Suprapubic skin (tissue), 4 donors: ENCODE measurements around the gene NKAIN2. TPM values are rescaled to one million over a fixed set of nuclear protein-coding genes. Genes with fewer than 3 reads are reported as not detected.

Source experiments
- DNase-seq, 2 donors: peaks; one replicate each; pipeline ENCODE4 v3.0.0-alpha.2; 2019; ENCODE audit warnings: low spot score in 2 of 2
- H3K27ac ChIP-seq: fragments of 200-600 bp; sonication (generic); one replicate; pipeline ENCODE4 v1.5.1; 2019
- H3K27me3 ChIP-seq: fragments of 200-600 bp; sonication (generic); one replicate; pipeline ENCODE4 v1.5.1; 2019
- H3K36me3 ChIP-seq: fragments of 200-600 bp; sonication (generic); one replicate; pipeline ENCODE4 v1.5.1; 2019
- H3K4me1 ChIP-seq: fragments of 200-600 bp; sonication (generic); one replicate; pipeline ENCODE4 v1.5.1; 2019
- H3K4me3 ChIP-seq: fragments of 200-600 bp; sonication (generic); one replicate; pipeline ENCODE4 v1.5.1; 2019; ENCODE audit warnings: mild to moderate bottlenecking
- H3K9me3 ChIP-seq: fragments of 200-600 bp; sonication (generic); one replicate; pipeline ENCODE4 v1.5.1; 2019
- CTCF ChIP-seq, 2 donors: fragments of 200-600 bp in 1 of 2; fragments of 450-650 bp in 1 of 2; sonication (generic) in 1 of 2; IDR thresholded peaks; one replicate each; pipeline ENCODE4 v1.5.1; 2016 to 2019; ENCODE audit warnings: antibody characterized with exemption in 2 of 2, mild to moderate bottlenecking in 1 of 2, moderate library complexity in 1 of 2
- EP300 ChIP-seq: sonication (generic); formaldehyde crosslinking; IDR thresholded peaks from one replicate; pipeline ENCODE4 v1.6.1; 2017; ENCODE audit warnings: antibody characterized with exemption
- POLR2A ChIP-seq, 2 donors: fragments of 450-650 bp; IDR thresholded peaks; one replicate each; pipeline ENCODE4 v1.6.1; 2017; ENCODE audit warnings: antibody characterized with exemption in 2 of 2, mild to moderate bottlenecking in 2 of 2, moderate library complexity in 2 of 2
- POLR2AphosphoS5 ChIP-seq, 3 donors: sonication (generic); formaldehyde crosslinking; IDR thresholded peaks; one replicate each; pipeline ENCODE4 v1.6.1; 2017; ENCODE audit warnings: antibody characterized with exemption in 3 of 3
- WGBS: methylation state at CpG from one replicate; pipeline ENCODE4 v1.1.5; 2018; 5-methylcytosine and 5-hydroxymethylcytosine counted together
- total RNA-seq, 4 donors: library from RNA; depleted of rRNA; stranded (reverse); fragments of >200 nt; gene quantifications; one replicate each; pipeline ENCODE4 v1.1.0, GENCODE V29; 2016

Gene NKAIN2
- total RNA-seq, 4 donors from 2014 or later, result 0.40 TPM; not detected in 3

GRCh38 chr6:124495665-124496190, 692.1 kb downstream of the NKAIN2 start:
- H3K36me3 ChIP-seq, result no peaks in the 10 kb centered on the region
- DNase-seq, result no peak
- H3K4me3 ChIP-seq, result no peak overlapping the region
- H3K4me1 ChIP-seq, result no peaks in the 10 kb centered on the region
- 53% methylated on average over 2 of the region's 2 CpGs for WGBS
- H3K27ac ChIP-seq, result no peak overlapping the region
- no peaks in the 10 kb centered on the region for H3K27me3 ChIP-seq
- TF ChIP-seq POLR2AphosphoS5 (IDR thresholded peaks at IDR 0.05) (no peak), EP300 (no peak), CTCF (IDR thresholded peaks at IDR 0.05) (no peak), POLR2A (IDR thresholded peaks at IDR 0.05) (no peak)
- H3K9me3 ChIP-seq, result no peaks in the 10 kb centered on the region

GRCh38 chr6:124496334-124496733, 692.7 kb downstream of the NKAIN2 start:
- WGBS, result 91% methylated on average over 1 of the region's 1 CpG
- no peak for DNase-seq

GRCh38 chr6:124512431-124512830, 708.8 kb downstream of the NKAIN2 start:
- Histone ChIP-seq H3K36me3 (no peaks in the 10 kb centered on the region), H3K27me3 (no peaks in the 10 kb centered on the region)

More at GRCh38 chr6:124496334-124496733, 692.7 kb downstream of the NKAIN2 start:
- TF ChIP-seq POLR2AphosphoS5 (IDR thresholded peaks at IDR 0.05), result no peak
- TF ChIP-seq EP300, result no peak
- TF ChIP-seq POLR2A (IDR thresholded peaks at IDR 0.05), result no peak
- TF ChIP-seq CTCF (IDR thresholded peaks at IDR 0.05), result no peak
- Histone ChIP-seq H3K36me3 (no peaks in the 10 kb centered on the region), H3K27ac (no peak overlapping the region), H3K4me3 (no peak overlapping the region), H3K9me3 (no peaks in the 10 kb centered on the region), H3K27me3 (no peaks in the 10 kb centered on the region), H3K4me1 (no peaks in the 10 kb centered on the region)

GRCh38 chr6:124517339-124517738, 713.7 kb downstream of the NKAIN2 start:
- no peaks in the 10 kb centered on the region for H3K4me1 ChIP-seq
- no peaks in the 10 kb centered on the region for H3K9me3 ChIP-seq
- 55% methylated on average over 2 of the region's 2 CpGs for WGBS
- TF ChIP-seq POLR2AphosphoS5 (IDR thresholded peaks at IDR 0.05) (no peak), EP300 (no peak), CTCF (IDR thresholded peaks at IDR 0.05) (no peak), POLR2A (IDR thresholded peaks at IDR 0.05) (no peak)
- H3K27ac ChIP-seq, result no peak overlapping the region
- no peak overlapping the region for H3K4me3 ChIP-seq
- H3K36me3 ChIP-seq, result no peaks in the 10 kb centered on the region
- no peak for DNase-seq
- no peaks in the 10 kb centered on the region for H3K27me3 ChIP-seq

More at GRCh38 chr6:124512431-124512830, 708.8 kb downstream of the NKAIN2 start:
- 79% methylated on average over 2 of the region's 2 CpGs for WGBS
- Histone ChIP-seq H3K4me3 (no peak overlapping the region), H3K27ac (no peak overlapping the region), H3K9me3 (no peaks in the 10 kb centered on the region), H3K4me1 (no peaks in the 10 kb centered on the region)
- TF ChIP-seq POLR2AphosphoS5 (IDR thresholded peaks at IDR 0.05) (no peak), POLR2A (IDR thresholded peaks at IDR 0.05) (no peak), CTCF (IDR thresholded peaks at IDR 0.05) (no peak), EP300 (no peak)
- no peak for DNase-seq

- 73% methylated on average over 4 of the region's 4 CpGs for WGBS
- Histone ChIP-seq H3K9me3 (no peaks in the 10 kb centered on the region), H3K4me1 (no peaks in the 10 kb centered on the region), H3K27ac (no peak overlapping the region), H3K4me3 (no peak overlapping the region), H3K36me3 (no peaks in the 10 kb centered on the region), H3K27me3 (no peaks in the 10 kb centered on the region)
- TF ChIP-seq POLR2AphosphoS5 (IDR thresholded peaks at IDR 0.05), result no peak
- TF ChIP-seq EP300, result no peak
- no peak for TF ChIP-seq CTCF (IDR thresholded peaks at IDR 0.05)
- no peak for TF ChIP-seq POLR2A (IDR thresholded peaks at IDR 0.05)
- no peak for DNase-seq
Measured at GRCh38 chr6:124520514-124520913, 716.8 kb downstream of the NKAIN2 start.
